Pancreas (tissue), 10 donors: ENCODE measurements around the gene KLHL10. TPM values are rescaled to one million over a fixed set of nuclear protein-coding genes. Genes with fewer than 3 reads are reported as not detected.

ENCODE experiments used
- ATAC-seq, 4 donors: fragments of 200-7000 bp; cut with Tn5 transposase; one replicate each; pipeline versions ENCODE4 v1.8.0 to v1.9.1; 2020; ENCODE audit warnings: mild to moderate bottlenecking in 4 of 4, moderate library complexity in 4 of 4
- DNase-seq, 6 donors: peaks; one replicate each; pipeline ENCODE4 v3.0.0-alpha.2; 2020
- FAIRE-seq: peaks from 2 replicates; lab custom pipeline; 2012; peaks lifted over from hg19 to GRCh38; lab: Jason Lieb, UNC
- H3K27ac ChIP-seq, 4 donors: fragments of 200-600 bp; sonication (generic); 1 replicate in 3 of 4; 2 replicates in 1 of 4; pipeline versions ENCODE4 v1.5.0 to v1.8.0; 2020
- H3K27me3 ChIP-seq, 4 donors: fragments of 200-600 bp; one replicate each; pipeline ENCODE4 v1.8.0; 2021
- H3K36me3 ChIP-seq, 3 donors: fragments of 200-600 bp; sonication (generic) in 1 of 3; one replicate each; pipeline versions ENCODE4 v1.5.0 to v1.8.0; 2020 to 2021
- H3K4me1 ChIP-seq, 3 donors: fragments of 200-600 bp; one replicate each; pipeline ENCODE4 v1.8.0; 2021
- H3K4me3 ChIP-seq, 4 donors: fragments of 200-600 bp; sonication (generic) in 2 of 4; one replicate each; pipeline versions ENCODE4 v1.5.0 to v1.8.0; 2020 to 2021
- H3K9me3 ChIP-seq, 4 donors: fragments of 200-600 bp; one replicate each; pipeline ENCODE4 v1.8.0; 2021
- CTCF ChIP-seq, 4 donors: fragments of 200-600 bp; sonication (generic) in 3 of 4; IDR thresholded peaks; one replicate each; pipeline versions ENCODE4 v1.5.0 to v1.8.0; 2021; ENCODE audit warnings: antibody characterized with exemption in 4 of 4
- WGBS, 2 donors: extraction: QIAGEN DNeasy Blood & Tissue Kit; methylation state at CpG; one replicate each; pipeline ENCODE4 v1.1.7; 2013; 5-methylcytosine and 5-hydroxymethylcytosine counted together
- intact Hi-C, 3 donors: fragments of 100-400 bp; cut with DNase I; formaldehyde crosslinking; loops; one replicate each; pipeline versions ENCODE4 v1.11.1 to v1.14.2; 2022
- polyA plus RNA-seq, 2 donors: library from polyadenylated mRNA; stranded (reverse); fragments of 200-250 nt; gene quantifications; one replicate each; pipeline ENCODE4 v1.2.3, GENCODE V29; 2013
- total RNA-seq, 6 donors: library from RNA; stranded (reverse); fragmentation: NEBNext Ultra II Directional in 4 of 6; extraction: Animal tissue kit (Norgen Biotek cat#: 25700) in 4 of 6; gene quantifications; one replicate each; pipeline versions ENCODE4 v1.2.1 to v1.2.4, GENCODE V29; 2021 to 2023
- donor health status: healthy with polysubstance abuse.
- donor health status: DM: no; HTN: no; CAD: no; lungs with moderate emphysema.
- donor health status: DM: no; HTN: no; CAD: no.
- donor health status: control.
- donor health status: control.
- donor health status: Bipolar disorder and iron deficiency.
- donor health status: DM: yes; HTN: yes; CAD: no.
- donor health status: DM: no; HTN: no; CAD: no.
- donor health status: DM: no; HTN: no; CAD: no.
- donor health status: DM: yes; HTN: yes; CAD: no.

The KLHL10 gene
- total and polyA plus RNA-seq, 8 donors, result 0.02 TPM; not detected in 7

DNA sequence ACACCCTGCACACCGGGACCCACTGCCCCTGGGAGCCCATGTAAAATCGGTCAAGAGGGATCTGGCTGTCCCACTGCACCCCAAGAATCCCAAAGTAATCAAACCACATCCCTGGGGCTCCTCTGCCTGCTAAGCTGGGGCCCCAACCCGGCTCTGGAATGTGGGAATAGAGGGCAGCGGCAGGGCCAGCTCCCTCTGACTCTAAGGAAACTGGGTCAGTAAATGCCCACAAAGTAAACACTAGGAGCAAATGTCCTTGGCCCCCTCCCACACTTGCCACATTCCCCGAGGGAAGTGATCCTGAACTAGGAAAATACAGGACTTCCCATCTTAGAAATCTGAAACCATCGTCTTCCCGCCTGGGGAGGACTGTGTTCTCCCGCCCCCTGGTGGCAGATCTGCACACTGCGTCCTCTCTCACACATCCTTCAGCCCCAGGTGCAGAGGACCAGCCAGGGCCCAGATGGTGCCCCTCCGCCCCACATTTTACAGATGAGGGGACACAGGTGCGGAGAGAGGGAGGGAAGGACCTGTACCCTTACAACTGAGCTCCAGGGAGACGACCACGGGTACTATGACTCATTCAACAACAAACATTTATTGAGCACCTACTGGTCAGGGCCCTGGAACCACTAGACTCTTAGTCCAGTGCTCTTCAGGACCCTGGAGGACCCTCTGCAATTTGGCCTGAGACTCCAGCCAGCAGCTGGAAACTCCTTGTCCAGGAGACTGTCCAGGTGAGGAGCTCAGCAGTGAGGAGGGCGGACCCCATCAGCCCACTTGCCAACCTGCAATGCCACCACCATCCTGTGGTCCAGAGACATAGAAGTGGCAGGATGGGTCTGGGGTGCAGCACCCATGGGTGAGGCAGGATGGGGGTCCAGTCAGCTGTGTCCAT lies 36.0 kb upstream of the KLHL10 start:
- peaks cover 5% of the 10 kb centered on the region in 3 donors for H3K4me1 ChIP-seq
- H3K9me3 ChIP-seq, result no peaks in the 10 kb centered on the region
- no peak overlapping the region for H3K27ac ChIP-seq
- intact Hi-C loops, result loop anchor here (2.0 to 10.0 kb wide), 3 partner anchors 59 to 67 kb away; partner anchors contain the start of gene HAP1 (in 1 of the 3)
- H3K36me3 ChIP-seq, result peaks cover 0 to 5% (median 0%) of the 10 kb centered on the region in 3 donors
- DNase-seq, result peak; percentile 67 to 95 (median 86)
- ATAC-seq, result peak; percentile 88 to 96 (median 94)
- H3K4me3 ChIP-seq, result no peak overlapping the region
- H3K27me3 ChIP-seq, result no peaks in the 10 kb centered on the region
- TF ChIP-seq CTCF (IDR thresholded peaks at IDR 0.05), result peak; percentile 93 to 98 (median 94)
- FAIRE-seq, result no peak
- WGBS, 2 donors, result 11 to 12% methylated on average over 14 of the region's 14 CpGs

DNA sequence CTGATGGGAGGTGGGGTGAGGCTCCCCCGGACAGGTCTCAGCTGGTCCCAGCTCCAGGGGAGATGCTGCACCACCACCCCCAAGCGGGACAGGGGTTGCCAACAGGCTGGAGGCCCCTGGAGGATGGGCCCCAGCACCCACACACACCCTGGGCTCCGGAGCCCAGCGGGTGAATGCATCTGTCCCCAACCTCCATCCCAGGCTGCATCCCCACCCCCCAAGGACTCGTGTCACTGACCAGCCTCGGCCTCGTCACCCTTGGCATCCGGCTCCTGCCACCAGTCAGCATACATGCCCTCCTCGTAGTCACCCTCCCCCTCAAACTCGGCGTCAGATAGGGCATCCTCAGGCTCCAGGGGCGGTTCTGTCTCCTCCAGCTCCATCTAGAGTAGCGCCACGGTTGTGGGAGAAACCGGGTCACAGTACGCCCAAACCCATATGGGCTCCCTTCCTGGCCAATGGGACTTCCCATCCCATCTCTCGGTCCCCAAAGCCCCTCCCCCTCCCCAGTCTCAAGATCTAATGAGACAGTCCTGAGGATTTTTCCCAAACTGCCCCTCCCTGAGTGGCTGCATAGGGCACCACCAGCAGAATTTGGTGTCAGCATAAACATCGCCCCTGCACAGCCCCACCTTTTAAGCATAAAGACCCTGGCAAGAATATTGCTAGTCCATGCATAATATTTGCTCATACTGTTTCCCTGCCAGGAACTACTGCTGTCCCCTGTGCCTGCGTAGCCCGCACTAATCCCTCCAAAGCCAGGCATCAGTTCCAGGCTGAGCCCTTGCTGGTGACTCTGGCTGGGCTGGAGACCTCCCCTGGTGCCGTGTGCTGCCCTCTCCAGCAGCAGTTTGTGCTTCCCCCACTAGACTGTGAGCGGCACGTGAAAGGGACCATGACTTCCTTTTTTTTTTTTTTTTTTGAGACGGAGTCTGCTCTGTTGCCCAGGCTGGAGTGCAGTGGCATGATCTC lies 34.3 kb upstream of the KLHL10 start:
- H3K27ac ChIP-seq, result no peak overlapping the region
- no peak for DNase-seq
- no peak overlapping the region for H3K4me3 ChIP-seq
- TF ChIP-seq CTCF (IDR thresholded peaks at IDR 0.05), result no peak
- no peak for ATAC-seq
- FAIRE-seq, result no peak
- H3K36me3 ChIP-seq, result peaks cover 0 to 5% (median 0%) of the 10 kb centered on the region in 3 donors
- no peaks in the 10 kb centered on the region for H3K27me3 ChIP-seq
- peaks cover 5% of the 10 kb centered on the region in 3 donors for H3K4me1 ChIP-seq
- 83 to 86% methylated on average over 24 of the region's 24 CpGs for WGBS, 2 donors
- intact Hi-C loops, result loop anchor here in 2 of 3 donors (5.0 to 10.0 kb wide), 2 partner anchors 61 to 69 kb away; partner anchors contain the start of gene HAP1 (in 1 of the 2)
- no peaks in the 10 kb centered on the region for H3K9me3 ChIP-seq

- Histone ChIP-seq H3K36me3 (peaks cover 0 to 5% (median 0%) of the 10 kb centered on the region in 3 donors), H3K4me3 (no peak overlapping the region), H3K27ac (no peak overlapping the region), H3K27me3 (no peaks in the 10 kb centered on the region), H3K4me1 (peaks cover 5 to 14% (median 7%) of the 10 kb centered on the region in 3 donors), H3K9me3 (no peaks in the 10 kb centered on the region)
- intact Hi-C loops, result loop anchor here in 1 of 3 donors (10.0 kb wide), 1 partner anchor 72 kb away; the partner anchor contains the start of gene HAP1
- no peak for DNase-seq
- no peak for ATAC-seq
- FAIRE-seq, result no peak
- 76 to 83% methylated on average over 8 of the region's 8 CpGs for WGBS, 2 donors
- no peak for TF ChIP-seq CTCF (IDR thresholded peaks at IDR 0.05)
Measured at GRCh38 chr17:41806685-41807445, 30.8 kb upstream of the KLHL10 start.
